A673 (cell line): ENCODE results near the gene NUDT5. TPM values are rescaled to one million over a fixed set of nuclear protein-coding genes. Genes with fewer than 3 reads are reported as not detected.

ENCODE experiments used
- BruUV-seq: library from RNA; stranded (reverse); fragments of 400-500 nt; replicated peaks from 2 replicates; lab custom pipeline; 2021; lab: Mats Ljungman, UMichigan
- CTCF ChIA-PET: fragments of 300-600 bp; sonication (Branson Sonifier 250); formaldehyde crosslinking; loops from one replicate; lab custom pipeline; 2022; ENCODE audit warnings: antibody characterized with exemption; lab: Charles Lee
- POLR2A ChIA-PET: fragments of 300-600 bp; sonication (Branson Sonifier 250); formaldehyde crosslinking; loops from one replicate; lab custom pipeline; 2022; ENCODE audit warnings: antibody characterized with exemption; ENCODE audit not compliant: low non-redundant PET; lab: Charles Lee
- DNase-seq: peaks from one replicate; pipeline ENCODE4 v3.0.0-alpha.2; 2015; ENCODE audit warnings: low spot score
- H3K27ac ChIP-seq: fragments of 200-600 bp; sonication (generic); 2 replicates; pipeline ENCODE4 v1.5.1; 2016; ENCODE audit warnings: mixed run types, low read depth, mild to moderate bottlenecking, mixed read lengths, antibody characterized with exemption, low read length; ENCODE audit not compliant: poor library complexity, severe bottlenecking
- H3K27me3 ChIP-seq: fragments of 200-600 bp; sonication (generic); replicated peaks from 2 replicates; pipeline ENCODE4 v1.6.1; 2017; ENCODE audit warnings: mixed run types, low read depth, mild to moderate bottlenecking, mixed read lengths, antibody characterized with exemption, low read length; ENCODE audit not compliant: insufficient read depth, poor library complexity
- H3K36me3 ChIP-seq: fragments of 200-600 bp; sonication (generic); 2 replicates; pipeline ENCODE4 v1.6.1; 2016; ENCODE audit warnings: mixed run types, mild to moderate bottlenecking, mixed read lengths, antibody characterized with exemption, low read length; ENCODE audit not compliant: insufficient read depth, poor library complexity, severe bottlenecking
- H3K4me1 ChIP-seq: fragments of 200-600 bp; sonication (generic); 2 replicates; pipeline ENCODE4 v1.6.1; 2017; ENCODE audit warnings: mixed run types, mild to moderate bottlenecking, mixed read lengths, antibody characterized with exemption, low read length; ENCODE audit not compliant: insufficient read depth, poor library complexity, severe bottlenecking
- H3K4me3 ChIP-seq: fragments of 200-600 bp; sonication (generic); 2 replicates; pipeline ENCODE4 v1.5.1; 2016; ENCODE audit warnings: low read depth, mixed run types, mild to moderate bottlenecking, mixed read lengths, low read length; ENCODE audit not compliant: poor library complexity, severe bottlenecking
- H3K9me3 ChIP-seq: fragments of 200-600 bp; sonication (generic); 2 replicates; pipeline ENCODE4 v1.6.1; 2016; ENCODE audit warnings: mixed run types, low read depth, mild to moderate bottlenecking, mixed read lengths, antibody characterized with exemption, low read length; ENCODE audit not compliant: poor library complexity, severe bottlenecking
- EZH2 ChIP-seq: fragments of 200-600 bp; sonication (generic); IDR thresholded peaks from 2 replicates; pipeline ENCODE4 v1.6.1; 2017; ENCODE audit warnings: borderline replicate concordance, low read depth, mild to moderate bottlenecking, mixed read lengths, antibody characterized with exemption, low read length; ENCODE audit not compliant: poor library complexity, severe bottlenecking
- intact Hi-C: fragments of 100-400 bp; cut with micrococcal nuclease; formaldehyde crosslinking; loops from one replicate; pipeline ENCODE4 v1.10.0; 2022; ENCODE audit not compliant: unreplicated experiment
- total RNA-seq: library from RNA; stranded (reverse); gene quantifications from 2 replicates; pipeline ENCODE4 v1.2.3, GENCODE V29; 2021
- TF ChIP-seq, protein P1 (sequence below): fragments of 300-800, 200-600 bp; sonication (generic); conservative IDR thresholded peaks from 2 replicates; pipeline ENCODE4 v1.5.1; 2017; ENCODE audit warnings: low read depth, mild to moderate bottlenecking, antibody characterized with exemption, low read length, moderate library complexity, mixed read lengths

The NUDT5 gene
- total RNA-seq, 1 experiment from 2014 or later: 137 TPM

DNA sequence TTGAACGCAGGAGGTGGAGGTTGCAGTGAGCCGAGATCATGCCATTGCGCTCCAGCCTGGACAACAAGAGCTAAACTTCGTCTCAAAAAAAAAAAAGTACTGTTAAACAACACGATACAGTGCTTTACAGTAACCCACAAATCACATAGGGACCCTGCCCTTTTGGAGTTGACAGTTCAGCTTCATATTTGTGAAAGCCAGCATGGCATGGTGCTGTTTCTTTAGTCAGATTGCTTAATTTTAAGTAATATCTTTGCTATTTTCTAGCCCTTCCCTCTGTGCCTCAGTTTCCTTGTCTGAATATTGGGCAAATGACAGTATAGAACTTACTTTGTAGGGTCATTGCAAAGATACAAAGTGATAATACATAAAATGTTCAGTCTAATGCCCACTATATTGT lies 5.2 kb upstream of the NUDT5 start:
- ChIA-PET CTCF (no interaction called here), POLR2A (no interaction called here)
- Histone ChIP-seq H3K36me3 (peaks cover 56% of the 10 kb centered on the region), H3K27ac (no peak overlapping the region), H3K27me3 (no peaks in the 10 kb centered on the region), H3K4me3 (no peak overlapping the region), H3K9me3 (no peaks in the 10 kb centered on the region), H3K4me1 (peaks cover 5% of the 10 kb centered on the region)
- BruUV-seq: no TSS peak
- no peak for DNase-seq
- no peak for TF ChIP-seq EZH2
- TF ChIP-seq, protein P1, sequence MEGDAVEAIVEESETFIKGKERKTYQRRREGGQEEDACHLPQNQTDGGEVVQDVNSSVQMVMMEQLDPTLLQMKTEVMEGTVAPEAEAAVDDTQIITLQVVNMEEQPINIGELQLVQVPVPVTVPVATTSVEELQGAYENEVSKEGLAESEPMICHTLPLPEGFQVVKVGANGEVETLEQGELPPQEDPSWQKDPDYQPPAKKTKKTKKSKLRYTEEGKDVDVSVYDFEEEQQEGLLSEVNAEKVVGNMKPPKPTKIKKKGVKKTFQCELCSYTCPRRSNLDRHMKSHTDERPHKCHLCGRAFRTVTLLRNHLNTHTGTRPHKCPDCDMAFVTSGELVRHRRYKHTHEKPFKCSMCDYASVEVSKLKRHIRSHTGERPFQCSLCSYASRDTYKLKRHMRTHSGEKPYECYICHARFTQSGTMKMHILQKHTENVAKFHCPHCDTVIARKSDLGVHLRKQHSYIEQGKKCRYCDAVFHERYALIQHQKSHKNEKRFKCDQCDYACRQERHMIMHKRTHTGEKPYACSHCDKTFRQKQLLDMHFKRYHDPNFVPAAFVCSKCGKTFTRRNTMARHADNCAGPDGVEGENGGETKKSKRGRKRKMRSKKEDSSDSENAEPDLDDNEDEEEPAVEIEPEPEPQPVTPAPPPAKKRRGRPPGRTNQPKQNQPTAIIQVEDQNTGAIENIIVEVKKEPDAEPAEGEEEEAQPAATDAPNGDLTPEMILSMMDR: no peak
- intact Hi-C loops: no loop called here

DNA sequence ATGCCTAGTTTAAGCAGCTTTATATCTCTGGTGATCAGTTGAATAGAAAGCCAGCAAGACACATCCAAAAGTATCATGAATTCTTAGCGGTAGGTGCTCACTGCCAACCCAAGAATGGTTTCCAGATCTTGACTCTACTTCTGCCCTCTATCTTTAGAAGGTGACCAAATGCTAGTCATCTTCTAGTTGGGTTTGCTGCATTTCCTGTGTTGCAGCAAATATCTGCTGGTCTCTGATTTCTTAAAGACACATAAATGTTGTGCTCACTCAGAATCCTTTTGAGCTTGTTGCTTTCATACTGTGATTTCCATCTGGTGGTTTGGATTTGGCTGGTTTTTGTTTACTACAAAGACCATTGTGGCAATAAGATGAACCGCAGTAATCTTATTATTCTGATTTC lies 2.5 kb upstream of the NUDT5 start:
- ChIA-PET CTCF (no interaction called here), POLR2A (no interaction called here)
- DNase-seq: no peak
- Histone ChIP-seq H3K4me3 (no peak overlapping the region), H3K36me3 (peaks cover 42% of the 10 kb centered on the region), H3K9me3 (no peaks in the 10 kb centered on the region), H3K27ac (no peak overlapping the region), H3K4me1 (peaks cover 19% of the 10 kb centered on the region), H3K27me3 (no peaks in the 10 kb centered on the region)
- no peak for TF ChIP-seq EZH2
- TF ChIP-seq, protein P1: no peak
- no TSS peak for BruUV-seq
- intact Hi-C loops: no loop called here

DNA sequence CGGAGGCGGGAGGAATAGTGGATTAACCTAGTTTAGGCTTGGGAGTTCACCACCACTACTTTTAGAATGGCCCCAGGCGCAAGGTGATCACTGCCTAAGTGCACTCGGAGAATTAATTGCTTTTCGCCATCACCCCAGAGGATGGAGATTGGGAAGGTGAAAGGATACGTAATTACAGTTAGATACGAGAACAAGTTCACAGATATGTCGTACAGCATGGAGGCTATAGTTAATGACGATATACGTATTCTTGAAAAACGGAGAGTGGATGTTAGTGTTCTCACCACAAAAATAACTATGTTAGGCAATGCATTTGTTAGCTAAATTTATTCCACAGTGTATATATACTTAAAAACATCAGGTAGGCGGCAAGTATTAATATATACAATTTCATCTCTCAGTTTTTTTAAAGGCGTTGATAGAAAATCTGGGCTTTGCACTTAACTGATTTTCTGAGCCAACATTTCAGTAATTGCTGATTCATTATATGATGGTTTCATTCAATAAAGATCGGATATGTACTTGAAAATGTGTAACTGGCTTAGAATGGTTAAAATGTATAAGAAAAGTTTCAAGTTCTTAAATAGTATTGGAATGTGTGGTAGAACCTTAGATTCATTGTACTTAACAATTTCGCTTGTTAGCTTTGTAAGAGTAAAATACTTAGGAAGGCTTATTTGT lies 980 bp upstream of the NUDT5 start:
- DNase-seq: no peak
- Histone ChIP-seq H3K4me3 (peak overlapping the region; percentile 93), H3K36me3 (peaks cover 31% of the 10 kb centered on the region), H3K9me3 (no peaks in the 10 kb centered on the region), H3K27me3 (no peaks in the 10 kb centered on the region), H3K27ac (peak overlapping the region; percentile 98), H3K4me1 (peaks cover 23% of the 10 kb centered on the region)
- POLR2A ChIA-PET: no interaction called here
- TF ChIP-seq EZH2: no peak
- TF ChIP-seq, protein P1: no peak
- CTCF ChIA-PET: no interaction called here
- intact Hi-C loops: no loop called here
- TSS peak; percentile 77 for BruUV-seq
